ENCODE data around the gene ERN2.
"Not testable (repeated sequence)": the region's sequence is repeated elsewhere in the genome, so short reads cannot be mapped to it uniquely, and the experiment has no call there.

The ERN2 gene

DNA sequence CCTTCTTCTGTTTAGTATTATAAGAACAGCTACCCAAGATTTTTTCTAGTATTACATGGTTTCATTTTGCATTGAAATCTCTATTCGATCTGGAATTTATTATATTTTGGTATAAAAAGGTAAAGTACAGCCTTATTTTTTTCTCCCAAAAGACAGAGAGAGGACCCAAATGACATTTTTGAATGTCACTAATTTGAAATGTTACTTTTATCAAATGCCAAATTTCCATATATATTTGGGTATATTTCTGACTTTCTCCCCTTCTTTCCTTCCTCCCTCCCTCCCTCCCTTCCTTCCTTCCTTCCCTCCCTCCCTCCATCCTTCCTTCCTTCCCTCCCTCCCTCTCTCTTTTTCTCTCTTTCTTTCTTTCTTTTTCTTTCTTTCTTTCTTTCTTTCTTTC lies 35.6 kb upstream of the ERN2 start:
- no peak overlapping the region for H3K4me3 ChIP-seq (ENCODE audit: low read depth, low read length)
- DNase-seq (ENCODE audit: low read depth), result no peak
- TF ChIP-seq, protein P1, sequence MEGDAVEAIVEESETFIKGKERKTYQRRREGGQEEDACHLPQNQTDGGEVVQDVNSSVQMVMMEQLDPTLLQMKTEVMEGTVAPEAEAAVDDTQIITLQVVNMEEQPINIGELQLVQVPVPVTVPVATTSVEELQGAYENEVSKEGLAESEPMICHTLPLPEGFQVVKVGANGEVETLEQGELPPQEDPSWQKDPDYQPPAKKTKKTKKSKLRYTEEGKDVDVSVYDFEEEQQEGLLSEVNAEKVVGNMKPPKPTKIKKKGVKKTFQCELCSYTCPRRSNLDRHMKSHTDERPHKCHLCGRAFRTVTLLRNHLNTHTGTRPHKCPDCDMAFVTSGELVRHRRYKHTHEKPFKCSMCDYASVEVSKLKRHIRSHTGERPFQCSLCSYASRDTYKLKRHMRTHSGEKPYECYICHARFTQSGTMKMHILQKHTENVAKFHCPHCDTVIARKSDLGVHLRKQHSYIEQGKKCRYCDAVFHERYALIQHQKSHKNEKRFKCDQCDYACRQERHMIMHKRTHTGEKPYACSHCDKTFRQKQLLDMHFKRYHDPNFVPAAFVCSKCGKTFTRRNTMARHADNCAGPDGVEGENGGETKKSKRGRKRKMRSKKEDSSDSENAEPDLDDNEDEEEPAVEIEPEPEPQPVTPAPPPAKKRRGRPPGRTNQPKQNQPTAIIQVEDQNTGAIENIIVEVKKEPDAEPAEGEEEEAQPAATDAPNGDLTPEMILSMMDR (conservative IDR thresholded peaks at IDR 0.05; ENCODE audit: low read depth, low read length), result no peak

DNA sequence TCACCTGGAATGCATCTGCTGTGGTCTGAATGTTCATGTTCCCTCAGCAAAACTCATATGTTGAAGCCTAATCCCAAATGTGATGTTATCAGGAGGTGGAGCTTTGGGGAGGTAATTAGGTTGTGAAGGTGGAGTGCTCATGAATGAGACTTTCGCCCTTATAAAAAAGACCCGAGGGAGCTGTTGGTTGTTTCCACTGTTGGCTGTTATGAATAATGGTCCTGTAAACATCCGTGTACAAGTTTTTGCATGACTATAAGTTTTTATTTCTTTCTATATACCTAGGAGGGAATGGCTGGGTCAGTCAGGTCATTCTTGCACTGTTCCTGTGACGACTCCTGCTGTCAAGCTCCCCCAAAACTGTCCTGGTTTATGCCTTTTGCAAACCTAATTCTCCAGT lies 32.2 kb upstream of the ERN2 start:
- no peak overlapping the region for H3K4me3 ChIP-seq (ENCODE audit: low read depth, low read length)
- DNase-seq (ENCODE audit: low read depth), result no peak
- TF ChIP-seq, protein P1 (conservative IDR thresholded peaks at IDR 0.05; ENCODE audit: low read depth, low read length), result no peak

DNA sequence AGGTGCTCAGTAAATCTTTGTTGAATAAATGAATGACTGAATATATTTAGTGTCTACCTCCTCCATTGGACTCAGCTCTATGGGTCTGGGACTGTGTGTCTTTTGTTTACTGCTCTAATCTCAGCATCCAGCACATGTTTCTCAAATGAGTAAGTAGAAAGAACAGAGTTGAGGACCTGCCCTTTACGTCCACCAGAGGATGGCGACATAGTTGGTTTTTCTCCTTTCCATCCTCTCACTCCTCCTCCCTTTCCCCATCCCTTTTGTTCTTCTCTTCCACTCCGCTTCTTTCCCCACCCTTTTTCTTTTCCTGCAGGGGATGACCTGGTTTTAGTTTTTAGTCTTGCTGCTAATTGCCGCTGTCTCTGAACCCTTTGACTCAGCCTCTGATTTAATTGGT lies 29.7 kb upstream of the ERN2 start:
- H3K4me3 ChIP-seq (ENCODE audit: low read depth, low read length), result no peak overlapping the region
- no peak for DNase-seq (ENCODE audit: low read depth)
- TF ChIP-seq, protein P1 (conservative IDR thresholded peaks at IDR 0.05; ENCODE audit: low read depth, low read length), result peak; percentile 6

DNA sequence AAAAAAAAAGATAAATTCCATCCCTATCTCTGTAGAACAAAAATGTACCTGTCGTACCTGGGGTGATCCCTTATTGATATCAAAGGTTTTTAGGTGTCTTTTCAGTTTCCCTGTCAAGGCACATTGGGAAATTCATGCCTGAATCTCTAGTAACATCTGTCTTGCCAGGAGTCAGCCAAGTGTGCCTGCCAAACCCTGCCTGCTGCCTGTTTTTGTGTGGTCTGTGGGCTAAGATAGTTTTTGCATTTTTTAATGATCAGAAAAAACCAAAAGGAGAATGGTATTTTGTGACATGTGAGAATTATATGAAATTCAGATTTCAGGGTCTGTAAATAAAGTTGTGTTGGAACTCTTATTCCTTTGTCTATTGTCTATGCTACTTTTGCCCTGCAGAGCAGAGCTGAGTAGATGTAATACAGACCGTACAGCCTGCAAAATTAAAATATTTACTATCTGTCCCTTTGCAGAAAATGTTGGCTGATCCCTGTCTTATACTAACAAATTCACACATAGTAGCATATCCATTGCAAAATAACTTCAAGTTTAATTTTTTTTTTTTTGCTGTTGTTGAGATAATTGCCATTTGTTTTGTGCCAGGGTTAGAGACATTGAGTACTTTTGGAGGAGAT lies 28.8 kb upstream of the ERN2 start:
- DNase-seq (ENCODE audit: low read depth), result no peak
- H3K4me3 ChIP-seq (ENCODE audit: low read depth, low read length), result no peak overlapping the region
- TF ChIP-seq, protein P1 (conservative IDR thresholded peaks at IDR 0.05; ENCODE audit: low read depth, low read length), result no peak

DNA sequence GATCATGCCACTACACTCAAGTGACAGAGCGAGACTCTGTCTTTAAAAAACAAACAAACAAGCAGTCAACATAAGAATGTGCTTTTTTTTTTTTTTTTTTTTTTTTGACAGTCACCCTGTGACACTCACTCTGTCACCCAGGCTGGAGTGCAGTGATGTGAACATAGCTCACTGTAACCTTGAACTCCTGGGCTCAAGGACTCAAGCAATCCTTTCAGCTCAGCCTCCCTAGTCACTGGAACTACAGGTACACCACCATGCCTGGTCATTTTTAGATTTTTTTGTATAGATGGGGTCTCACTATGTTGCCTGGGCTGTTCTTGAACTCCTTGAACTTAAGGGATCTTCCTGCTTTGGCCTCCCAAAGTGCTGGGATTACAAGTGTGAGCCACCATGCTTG lies 26.5 kb upstream of the ERN2 start:
- DNase-seq (ENCODE audit: low read depth), result no peak
- TF ChIP-seq, protein P1 (conservative IDR thresholded peaks at IDR 0.05; ENCODE audit: low read depth, low read length), result no peak
- no peak overlapping the region for H3K4me3 ChIP-seq (ENCODE audit: low read depth, low read length)

DNA sequence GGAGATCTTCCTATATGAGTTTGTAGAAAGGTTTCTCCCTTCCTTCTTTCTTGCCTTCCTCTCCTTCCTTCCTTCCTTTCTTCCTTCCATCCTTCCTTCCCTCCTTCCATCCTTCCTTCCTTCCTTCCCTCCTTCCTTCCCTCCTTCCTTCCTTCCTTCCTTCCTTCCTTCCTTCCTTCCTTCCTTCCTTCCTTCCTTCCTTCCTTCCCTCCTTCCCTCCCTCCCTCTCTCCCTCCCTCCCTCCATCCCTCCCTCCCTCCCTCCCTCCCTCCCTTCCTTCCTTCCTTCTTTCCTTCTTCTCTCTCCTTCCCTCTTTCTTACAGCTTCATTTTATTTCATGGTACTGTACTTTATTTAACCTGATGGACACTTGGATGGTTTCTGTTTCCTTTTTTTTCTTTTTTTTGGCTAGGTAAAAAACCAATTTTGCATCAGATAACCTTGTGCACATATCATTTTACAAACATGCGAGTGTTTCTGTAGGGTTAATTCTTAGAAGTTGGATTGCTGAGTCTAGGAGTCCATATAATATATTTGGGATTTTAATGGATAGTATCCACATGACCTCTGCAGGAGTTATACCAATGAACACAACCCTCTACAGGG lies 24.5 kb upstream of the ERN2 start:
- H3K4me3 ChIP-seq (ENCODE audit: low read depth, low read length); DNase-seq (ENCODE audit: low read depth): not testable (repeated sequence)

DNA sequence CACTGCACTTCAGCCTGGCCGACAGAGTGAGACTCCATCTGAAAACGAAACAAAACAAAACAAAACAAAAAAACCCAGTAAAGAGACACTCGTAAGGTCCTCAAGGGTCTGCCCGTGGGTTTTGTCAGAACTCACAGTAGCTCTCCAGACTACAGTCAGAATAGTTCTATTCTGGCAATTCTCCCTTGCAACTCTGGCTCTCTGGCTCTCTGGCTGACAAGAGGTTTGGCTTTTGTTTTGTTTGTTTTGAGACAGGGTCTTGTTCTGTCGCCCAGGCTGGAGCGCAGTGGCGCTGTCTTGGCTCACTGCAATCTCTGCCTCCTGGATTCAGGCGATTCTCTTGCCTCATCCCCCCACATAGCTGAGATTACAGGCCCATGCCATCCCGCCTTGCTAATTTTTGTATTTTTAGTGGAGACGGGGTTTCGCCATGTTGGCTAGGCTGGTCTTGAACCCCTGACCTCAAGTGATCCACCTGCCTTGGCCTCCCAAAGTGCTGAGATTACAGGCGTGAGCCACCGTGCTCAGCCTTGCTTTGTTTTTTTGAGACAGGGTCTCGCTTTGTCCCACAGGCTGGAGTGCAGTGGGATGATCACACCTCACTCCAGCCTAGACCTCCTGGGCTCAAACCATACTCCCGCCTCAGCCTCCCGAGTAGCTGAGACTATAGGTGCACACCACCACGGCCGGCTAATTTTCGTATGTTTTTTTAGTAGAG lies 21.3 kb upstream of the ERN2 start:
- TF ChIP-seq, protein P1 (conservative IDR thresholded peaks at IDR 0.05; ENCODE audit: low read depth, low read length), result no peak
- no peak overlapping the region for H3K4me3 ChIP-seq (ENCODE audit: low read depth, low read length)
- DNase-seq (ENCODE audit: low read depth), result no peak

Data from choroid plexus epithelial cell (primary cell).